Lung (tissue), 12 donors: Measurements from ENCODE around the gene MARS1. TPM values are rescaled to one million over a fixed set of nuclear protein-coding genes. Genes with fewer than 3 reads are reported as not detected.

Source experiments
- ATAC-seq: fragments of 200-7000 bp; cut with Tn5 transposase; one replicate; pipeline ENCODE4 v1.9.1; 2020; ENCODE audit warnings: moderate number of reproducible peaks; ENCODE audit not compliant: insufficient read depth, low FRiP score
- DNase-seq, 3 donors: peaks; one replicate each; pipeline ENCODE4 v3.0.0-alpha.2; 2013 to 2017
- H3K27ac ChIP-seq, 2 donors: one replicate each; pipeline ENCODE4 v1.5.1; 2013; ENCODE audit warnings: mild to moderate bottlenecking in 2 of 2, moderate library complexity in 2 of 2, control low read depth in 1 of 2, inconsistent platforms in 1 of 2, low read depth in 1 of 2, low read length in 1 of 2
- H3K27me3 ChIP-seq, 3 donors: one replicate each; pipeline ENCODE4 v1.5.1; 2013; ENCODE audit warnings: low read length in 2 of 3; ENCODE audit not compliant: control insufficient read depth in 3 of 3, insufficient read depth in 3 of 3
- H3K36me3 ChIP-seq, 4 donors: one replicate each; pipeline ENCODE4 v1.5.1; 2013; ENCODE audit warnings: low read length in 4 of 4, mild to moderate bottlenecking in 1 of 4, moderate library complexity in 1 of 4; ENCODE audit not compliant: control insufficient read depth in 4 of 4, insufficient read depth in 4 of 4
- H3K4me1 ChIP-seq, 5 donors: one replicate each; pipeline ENCODE4 v1.5.1; 2013; ENCODE audit warnings: low read length in 5 of 5, mild to moderate bottlenecking in 2 of 5, moderate library complexity in 1 of 5; ENCODE audit not compliant: control insufficient read depth in 5 of 5, insufficient read depth in 5 of 5
- H3K4me3 ChIP-seq: one replicate; pipeline ENCODE4 v1.5.1; 2013; ENCODE audit warnings: mild to moderate bottlenecking, control low read depth, moderate library complexity
- H3K9ac ChIP-seq, 2 donors: one replicate each; pipeline ENCODE4 v1.5.1; 2013; ENCODE audit warnings: low read length in 2 of 2, control low read depth in 1 of 2; ENCODE audit not compliant: insufficient read depth in 1 of 2
- H3K9me3 ChIP-seq, 4 donors: one replicate each; pipeline ENCODE4 v1.5.1; 2013; ENCODE audit warnings: low read length in 3 of 4, mild to moderate bottlenecking in 1 of 4, moderate library complexity in 1 of 4; ENCODE audit not compliant: control insufficient read depth in 4 of 4, insufficient read depth in 3 of 4
- WGBS, 2 donors: extraction: QIAGEN DNeasy Blood & Tissue Kit; methylation state at CpG; one replicate each; pipeline ENCODE4 v1.1.7; 2013; 5-methylcytosine and 5-hydroxymethylcytosine counted together
- polyA plus RNA-seq, 2 donors: library from polyadenylated mRNA; stranded (reverse); fragments of 200-250 nt; gene quantifications; one replicate each; pipeline ENCODE4 v1.2.1, GENCODE V29; 2013
- total RNA-seq, 2 donors: library from RNA; depleted of rRNA in 1 of 2; stranded (reverse); fragments of >200 nt in 1 of 2; gene quantifications; one replicate each; pipeline ENCODE4 v1.2.1, GENCODE V29; 2014 to 2021
- TF ChIP-seq, protein P1 (sequence below): IDR thresholded peaks from 2 replicates; pipeline ENCODE4 v1.5.1; 2012; ENCODE audit warnings: mild to moderate bottlenecking; ENCODE audit errors: control extremely low read depth, extremely low read depth
- donor health status: control.
- donor health status: control.
- donor health status: Bipolar disorder and iron deficiency.
- donor health status: healthy.
- donor health status: DM: yes; HTN: yes; CAD: no.

MARS1 gene
- total and polyA plus RNA-seq, 4 donors, result 55.9 to 213 (median 125) TPM

DNA sequence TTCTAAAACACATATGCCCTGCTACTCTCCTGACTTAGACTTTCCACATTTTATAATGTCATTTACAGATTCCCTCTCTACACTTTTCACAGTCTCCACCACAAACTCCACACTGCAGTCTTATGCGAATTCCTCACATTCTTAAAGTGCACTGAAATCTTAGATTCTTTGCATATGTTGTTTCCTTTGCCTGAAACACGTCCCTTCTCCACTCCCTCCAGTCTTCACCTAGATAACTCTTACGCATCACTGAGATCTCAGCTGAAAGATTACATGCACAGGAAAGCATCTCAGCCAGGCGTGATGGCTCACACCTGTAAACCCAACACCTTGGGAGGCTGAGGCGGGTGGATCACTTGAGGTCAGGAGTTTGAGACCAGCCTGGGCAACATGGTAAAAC lies 4.4 kb upstream of the MARS1 start:
- no peak for DNase-seq
- no peak overlapping the region for H3K9ac ChIP-seq
- TF ChIP-seq, protein P1, sequence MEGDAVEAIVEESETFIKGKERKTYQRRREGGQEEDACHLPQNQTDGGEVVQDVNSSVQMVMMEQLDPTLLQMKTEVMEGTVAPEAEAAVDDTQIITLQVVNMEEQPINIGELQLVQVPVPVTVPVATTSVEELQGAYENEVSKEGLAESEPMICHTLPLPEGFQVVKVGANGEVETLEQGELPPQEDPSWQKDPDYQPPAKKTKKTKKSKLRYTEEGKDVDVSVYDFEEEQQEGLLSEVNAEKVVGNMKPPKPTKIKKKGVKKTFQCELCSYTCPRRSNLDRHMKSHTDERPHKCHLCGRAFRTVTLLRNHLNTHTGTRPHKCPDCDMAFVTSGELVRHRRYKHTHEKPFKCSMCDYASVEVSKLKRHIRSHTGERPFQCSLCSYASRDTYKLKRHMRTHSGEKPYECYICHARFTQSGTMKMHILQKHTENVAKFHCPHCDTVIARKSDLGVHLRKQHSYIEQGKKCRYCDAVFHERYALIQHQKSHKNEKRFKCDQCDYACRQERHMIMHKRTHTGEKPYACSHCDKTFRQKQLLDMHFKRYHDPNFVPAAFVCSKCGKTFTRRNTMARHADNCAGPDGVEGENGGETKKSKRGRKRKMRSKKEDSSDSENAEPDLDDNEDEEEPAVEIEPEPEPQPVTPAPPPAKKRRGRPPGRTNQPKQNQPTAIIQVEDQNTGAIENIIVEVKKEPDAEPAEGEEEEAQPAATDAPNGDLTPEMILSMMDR, result no peak
- no peak overlapping the region for H3K4me3 ChIP-seq
- whole genome bisulfite sequencing, 2 donors, result 57 to 79% methylated on average over 5 of the region's 5 CpGs
- H3K27ac ChIP-seq, result no peak overlapping the region
- H3K9me3 ChIP-seq, result no peaks in the 10 kb centered on the region
- peaks cover 0 to 4% (median 0%) of the 10 kb centered on the region in 5 donors for H3K4me1 ChIP-seq
- no peak for ATAC-seq
- peaks cover 0 to 8% (median 4%) of the 10 kb centered on the region in 3 donors for H3K27me3 ChIP-seq
- peaks cover 0 to 3% (median 0%) of the 10 kb centered on the region in 4 donors for H3K36me3 ChIP-seq

- ATAC-seq (no peak), DNase-seq (no peak)
- H3K36me3 ChIP-seq, result peaks cover 8 to 16% (median 13%) of the 10 kb centered on the region in 4 donors
- peaks cover 0 to 10% (median 7%) of the 10 kb centered on the region in 5 donors for H3K4me1 ChIP-seq
- TF ChIP-seq, protein P1, result no peak
- peaks cover 0 to 3% (median 0%) of the 10 kb centered on the region in 3 donors for H3K27me3 ChIP-seq
- no peak overlapping the region for H3K4me3 ChIP-seq
- H3K9me3 ChIP-seq, result no peaks in the 10 kb centered on the region
- H3K9ac ChIP-seq, result no peak overlapping the region
- H3K27ac ChIP-seq, result no peak overlapping the region
Observed at GRCh38 chr12:57485695-57486094, 2.2 kb upstream of the MARS1 start.

GRCh38 chr12:57487055-57487596 lies 742 bp upstream of the MARS1 start:
- Histone ChIP-seq H3K27me3 (no peaks in the 10 kb centered on the region), H3K4me1 (peaks cover 0 to 10% (median 7%) of the 10 kb centered on the region in 5 donors), H3K9ac (no peak overlapping the region), H3K9me3 (no peaks in the 10 kb centered on the region), H3K36me3 (peaks cover 17 to 25% (median 21%) of the 10 kb centered on the region in 4 donors), H3K4me3 (no peak overlapping the region), H3K27ac (no peak overlapping the region)
- WGBS, 2 donors, result 91 to 94% methylated on average over 27 of the region's 27 CpGs
- DNase-seq (peak in 1 of 3 donors; percentile 12), ATAC-seq (no peak)
- TF ChIP-seq, protein P1, result no peak
